ENCODE measurements around the gene HINT3. TPM values are rescaled to one million over a fixed set of nuclear protein-coding genes. Genes with fewer than 3 reads are reported as not detected.

HINT3 gene
- total RNA-seq, 5 donors from 2014 or later (not counting 1 experiment from before 2014, with no cell fraction given) = 8.5 to 11.7 (median 10.5) TPM

GRCh38 chr6:125954735-125955339, 1.7 kb upstream of the HINT3 start:
- Histone ChIP-seq H3K9me3 (no peaks in the 10 kb centered on the region), H3K36me3 (ENCODE audit: control insufficient read depth in 2 of 2, extremely low read depth in 1 of 2, insufficient read depth in 1 of 2, low read length in 1 of 2) (peaks cover 0 to 5% of the 10 kb centered on the region in 2 donors), H3K4me1 (ENCODE audit: control insufficient read depth in 1 of 2, extremely low read depth in 1 of 2, insufficient read depth in 2 of 2, low read length in 2 of 2) (peaks cover 8 to 18% of the 10 kb centered on the region in 2 experiments), H3K27me3 (replicated peaks in 1 of 2; ENCODE audit: control insufficient read depth in 2 of 2, extremely low read depth in 1 of 2, insufficient read depth in 2 of 2, low read length in 1 of 2) (peaks cover 0 to 3% of the 10 kb centered on the region in 2 experiments), H3K27ac (ENCODE audit: low read length) (no peak overlapping the region), H3K4me3 (ENCODE audit: control insufficient read depth in 1 of 2, extremely low read depth in 1 of 2, low read length in 1 of 2) (no peak overlapping the region)
- CTCF ChIA-PET = interaction anchor here in 1 of 2 donors (0.7 to 4.4 kb wide), 4 partner anchors 36 to 173 kb away, joined by 3 to 68 read pairs (median 21); partner anchors contain the start of gene NCOA7
- Mint-ChIP-seq H3K27ac (no peak overlapping the region), H3K4me1 (peaks cover 0 to 9% (median 7%) of the 10 kb centered on the region in 3 donors), H3K36me3 (no peaks in the 10 kb centered on the region), H3K27me3 (peaks cover 2 to 11% of the 10 kb centered on the region in 2 donors), H3K4me3 (peak overlapping the region in 2 of 3 donors; percentile 12 to 69), H3K9me3 (no peaks in the 10 kb centered on the region)
- ATAC-seq (replicated peaks in 1 of 4) (no peak), DNase-seq (no peak)
- POLR2A ChIA-PET = no interaction called here
- 52% methylated on average over 4 of the region's 5 CpGs for WGBS (ENCODE audit: insufficient coverage)

DNA sequence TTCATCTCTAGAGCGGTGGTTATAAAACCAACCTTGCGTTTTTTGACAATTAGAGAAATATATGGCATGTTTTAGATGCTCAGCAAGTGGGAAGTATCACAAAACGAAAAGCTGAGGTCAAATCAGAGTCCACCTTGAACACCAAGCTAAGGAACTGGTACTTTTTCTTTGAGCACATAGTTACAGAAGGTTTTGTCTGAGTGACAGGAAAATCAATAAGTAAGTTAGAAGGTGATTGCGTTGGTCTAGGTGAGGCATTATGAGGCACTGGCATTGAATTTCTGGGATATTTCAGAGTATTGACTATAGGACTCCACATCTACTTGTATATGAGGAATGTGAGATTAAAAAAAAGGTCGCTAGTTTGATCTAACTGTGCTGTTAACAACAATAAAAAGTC, 597 bp upstream of the HINT3 start:
- Mint-ChIP-seq H3K27ac (peak overlapping the region in 1 of 2 donors; percentile 30), H3K4me1 (peaks cover 0 to 11% (median 11%) of the 10 kb centered on the region in 3 donors), H3K9me3 (no peaks in the 10 kb centered on the region), H3K4me3 (peak overlapping the region in 1 of 3 donors; percentile 60), H3K36me3 (no peaks in the 10 kb centered on the region), H3K27me3 (peaks cover 0 to 9% of the 10 kb centered on the region in 2 donors)
- ChIA-PET CTCF (interaction anchor here (0.5 to 4.4 kb wide), 54 partner anchors 9 to 1335 kb away, joined by 3 to 68 read pairs (median 4); partner anchors contain the start of genes TRMT11 (in 2 of the 2) and NCOA7 (in 1 of the 2)), POLR2A (interaction anchor here (0.5 to 1.1 kb wide), 10 partner anchors 18 to 850 kb away, joined by 3 to 7 read pairs (median 4); partner anchors contain the start of gene TRMT11 (in 1 of the 2))
- Histone ChIP-seq H3K4me3 (ENCODE audit: control insufficient read depth in 1 of 2, extremely low read depth in 1 of 2, low read length in 1 of 2) (peak overlapping the region in 1 of 2 donors; percentile 92), H3K27me3 (replicated peaks in 1 of 2; ENCODE audit: control insufficient read depth in 2 of 2, extremely low read depth in 1 of 2, insufficient read depth in 2 of 2, low read length in 1 of 2) (peaks cover 0 to 3% of the 10 kb centered on the region in 2 experiments), H3K4me1 (ENCODE audit: control insufficient read depth in 1 of 2, extremely low read depth in 1 of 2, insufficient read depth in 2 of 2, low read length in 2 of 2) (peaks cover 8 to 18% of the 10 kb centered on the region in 2 experiments), H3K36me3 (ENCODE audit: control insufficient read depth in 2 of 2, extremely low read depth in 1 of 2, insufficient read depth in 1 of 2, low read length in 1 of 2) (peaks cover 0 to 10% of the 10 kb centered on the region in 2 donors), H3K27ac (ENCODE audit: low read length) (peak overlapping the region; percentile 98), H3K9me3 (no peaks in the 10 kb centered on the region)
- 64% methylated on average over 3 of the region's 5 CpGs for WGBS (ENCODE audit: insufficient coverage)
- ATAC-seq (replicated peaks in 1 of 4) (no peak), DNase-seq (peak in 1 of 35 experiments; percentile 18)

DNA sequence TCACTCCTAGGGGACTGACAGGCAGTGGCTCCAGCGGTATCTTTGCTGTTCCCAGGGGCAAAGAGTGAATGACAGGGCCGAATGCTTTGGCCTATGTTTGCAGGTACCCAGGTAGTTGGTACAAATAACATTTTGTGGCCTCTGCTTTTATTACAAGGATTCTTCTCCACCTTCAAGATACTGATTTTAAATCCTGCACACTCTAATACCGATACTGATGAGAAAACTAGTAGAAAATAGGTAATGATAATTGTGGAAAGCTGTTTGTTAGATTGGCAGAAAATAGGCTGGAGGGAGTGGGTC, 772 bp downstream of the HINT3 start:
- Mint-ChIP-seq H3K27ac (no peak overlapping the region), H3K36me3 (no peaks in the 10 kb centered on the region), H3K27me3 (peaks cover 0 to under 1% of the 10 kb centered on the region in 2 donors), H3K4me3 (no peak overlapping the region), H3K4me1 (peaks cover under 1 to 21% (median 16%) of the 10 kb centered on the region in 3 donors), H3K9me3 (no peaks in the 10 kb centered on the region)
- Histone ChIP-seq H3K27ac (ENCODE audit: low read length) (peak overlapping the region; percentile 98), H3K4me1 (ENCODE audit: control insufficient read depth in 1 of 2, extremely low read depth in 1 of 2, insufficient read depth in 2 of 2, low read length in 2 of 2) (peaks cover 8 to 18% of the 10 kb centered on the region in 2 experiments), H3K9me3 (no peaks in the 10 kb centered on the region), H3K27me3 (replicated peaks in 1 of 2; ENCODE audit: control insufficient read depth in 2 of 2, extremely low read depth in 1 of 2, insufficient read depth in 2 of 2, low read length in 1 of 2) (peaks cover 0 to 3% of the 10 kb centered on the region in 2 experiments), H3K36me3 (ENCODE audit: control insufficient read depth in 2 of 2, extremely low read depth in 1 of 2, insufficient read depth in 1 of 2, low read length in 1 of 2) (peaks cover 0 to 18% of the 10 kb centered on the region in 2 donors), H3K4me3 (ENCODE audit: control insufficient read depth in 1 of 2, extremely low read depth in 1 of 2, low read length in 1 of 2) (peak overlapping the region; percentile 61 to 92)
- ATAC-seq (replicated peaks in 1 of 4) = no peak
- WGBS (ENCODE audit: insufficient coverage) = 0% methylated on average over 1 of the region's 3 CpGs
- POLR2A ChIA-PET = interaction anchor here in 1 of 2 donors (0.6 to 0.9 kb wide), 2 partner anchors 16 to 36 kb away, joined by 4 to 7 read pairs; no protein-coding TSS in a partner anchor
- no peak for DNase-seq
- CTCF ChIA-PET = interaction anchor here (0.8 to 4.4 kb wide), 19 partner anchors 8 to 192 kb away, joined by 3 to 68 read pairs (median 5); partner anchors contain the start of genes NCOA7 (in 2 of the 2) and TRMT11 (in 1 of the 2)

DNA sequence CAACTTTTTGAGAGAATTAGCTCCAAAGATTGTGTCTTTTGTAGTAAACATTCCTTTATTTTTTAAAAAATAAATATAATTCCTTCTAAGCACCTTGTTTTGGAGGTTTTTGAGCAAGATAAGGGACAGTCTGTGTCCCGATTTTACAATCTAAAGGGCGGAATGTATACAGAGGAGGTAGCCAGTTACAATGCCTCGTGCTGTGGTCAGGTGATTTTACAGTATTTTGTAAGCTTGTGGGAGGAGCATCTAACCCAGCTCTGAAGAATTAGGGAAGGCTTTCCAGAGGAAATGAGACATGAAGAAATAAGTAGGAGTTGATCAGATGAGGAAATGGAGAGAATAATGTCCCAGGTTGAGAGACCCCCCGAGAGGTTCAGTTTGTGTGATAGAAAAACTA, 1.3 kb downstream of the HINT3 start:
- Histone ChIP-seq H3K27ac (ENCODE audit: low read length) (no peak overlapping the region), H3K9me3 (no peaks in the 10 kb centered on the region), H3K4me1 (ENCODE audit: control insufficient read depth in 1 of 2, extremely low read depth in 1 of 2, insufficient read depth in 2 of 2, low read length in 2 of 2) (peaks cover 8 to 18% of the 10 kb centered on the region in 2 experiments), H3K4me3 (ENCODE audit: control insufficient read depth in 1 of 2, extremely low read depth in 1 of 2, low read length in 1 of 2) (no peak overlapping the region), H3K36me3 (ENCODE audit: control insufficient read depth in 2 of 2, extremely low read depth in 1 of 2, insufficient read depth in 1 of 2, low read length in 1 of 2) (peaks cover 0 to 18% of the 10 kb centered on the region in 2 donors), H3K27me3 (replicated peaks in 1 of 2; ENCODE audit: control insufficient read depth in 2 of 2, extremely low read depth in 1 of 2, insufficient read depth in 2 of 2, low read length in 1 of 2) (peaks cover 0 to 3% of the 10 kb centered on the region in 2 experiments)
- 52% methylated on average over 3 of the region's 4 CpGs for WGBS (ENCODE audit: insufficient coverage)
- POLR2A ChIA-PET = interaction anchor here in 1 of 2 donors (0.6 to 0.9 kb wide), 2 partner anchors 16 to 36 kb away, joined by 4 to 7 read pairs; no protein-coding TSS in a partner anchor
- Mint-ChIP-seq H3K4me3 (no peak overlapping the region), H3K9me3 (no peaks in the 10 kb centered on the region), H3K27ac (no peak overlapping the region), H3K36me3 (no peaks in the 10 kb centered on the region), H3K27me3 (no peaks in the 10 kb centered on the region), H3K4me1 (peaks cover 6 to 25% (median 20%) of the 10 kb centered on the region in 3 donors)
- CTCF ChIA-PET = interaction anchor here (0.6 to 4.4 kb wide), 14 partner anchors 13 to 192 kb away, joined by 3 to 68 read pairs (median 8); partner anchors contain the start of genes NCOA7 (in 2 of the 2) and TRMT11 (in 1 of the 2)
- DNase-seq (peak in 1 of 35 experiments; percentile 22), ATAC-seq (replicated peaks in 1 of 4) (no peak)

GRCh38 chr6:125959041-125959440, 2.5 kb downstream of the HINT3 start:
- no peak overlapping the region for H3K27ac Mint-ChIP-seq
- no peaks in the 10 kb centered on the region for H3K27me3 ChIP-seq (replicated peaks in 1 of 2; ENCODE audit: control insufficient read depth in 2 of 2, extremely low read depth in 1 of 2, insufficient read depth in 2 of 2, low read length in 1 of 2)
- H3K27ac ChIP-seq (ENCODE audit: low read length) = no peak overlapping the region
- H3K36me3 ChIP-seq (ENCODE audit: control insufficient read depth in 2 of 2, extremely low read depth in 1 of 2, insufficient read depth in 1 of 2, low read length in 1 of 2) = peaks cover 0 to 18% of the 10 kb centered on the region in 2 donors
- ChIA-PET CTCF (interaction anchor here in 1 of 2 donors (4.4 kb wide), 1 partner anchor 167 kb away, joined by 68 read pairs; the partner anchor contains the start of gene NCOA7), POLR2A (no interaction called here)
- H3K27me3 Mint-ChIP-seq = no peaks in the 10 kb centered on the region
- ATAC-seq (replicated peaks in 1 of 4) = no peak
- H3K9me3 Mint-ChIP-seq = no peaks in the 10 kb centered on the region
- H3K4me1 Mint-ChIP-seq = peaks cover 16 to 37% (median 31%) of the 10 kb centered on the region in 3 donors
- no peak overlapping the region for H3K4me3 Mint-ChIP-seq
- no peak for DNase-seq
- H3K4me3 ChIP-seq (ENCODE audit: control insufficient read depth in 1 of 2, extremely low read depth in 1 of 2, low read length in 1 of 2) = no peak overlapping the region
- peaks cover 8 to 18% of the 10 kb centered on the region in 2 experiments for H3K4me1 ChIP-seq (ENCODE audit: control insufficient read depth in 1 of 2, extremely low read depth in 1 of 2, insufficient read depth in 2 of 2, low read length in 2 of 2)
- H3K36me3 Mint-ChIP-seq = no peaks in the 10 kb centered on the region
- H3K9me3 ChIP-seq = no peaks in the 10 kb centered on the region
- WGBS (ENCODE audit: insufficient coverage) = 100% methylated on average over 3 of the region's 4 CpGs

DNA sequence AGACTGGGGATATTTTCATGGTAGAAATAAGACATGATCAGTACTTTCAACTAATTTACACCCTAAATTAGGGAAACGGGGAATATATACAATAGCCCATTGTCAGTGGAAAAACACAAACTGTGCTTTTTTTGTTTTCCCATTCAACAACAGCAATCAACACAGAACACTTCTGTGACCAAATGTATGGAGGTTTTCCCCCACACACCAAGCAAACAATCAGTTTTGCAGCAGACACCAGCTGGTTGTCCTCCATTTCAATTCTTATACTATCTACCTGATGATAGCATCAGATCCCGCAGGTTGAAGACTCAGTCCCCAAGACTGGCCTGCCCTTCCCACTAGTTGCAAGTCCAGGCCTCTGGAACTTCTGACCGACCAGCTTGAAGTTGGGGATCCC, 4.5 kb downstream of the HINT3 start:
- Histone ChIP-seq H3K9me3 (no peaks in the 10 kb centered on the region), H3K27ac (ENCODE audit: low read length) (no peak overlapping the region), H3K4me1 (ENCODE audit: control insufficient read depth in 1 of 2, extremely low read depth in 1 of 2, insufficient read depth in 2 of 2, low read length in 2 of 2) (peaks cover 8 to 18% of the 10 kb centered on the region in 2 experiments), H3K4me3 (ENCODE audit: control insufficient read depth in 1 of 2, extremely low read depth in 1 of 2, low read length in 1 of 2) (no peak overlapping the region), H3K27me3 (replicated peaks in 1 of 2; ENCODE audit: control insufficient read depth in 2 of 2, extremely low read depth in 1 of 2, insufficient read depth in 2 of 2, low read length in 1 of 2) (no peaks in the 10 kb centered on the region), H3K36me3 (ENCODE audit: control insufficient read depth in 2 of 2, extremely low read depth in 1 of 2, insufficient read depth in 1 of 2, low read length in 1 of 2) (peaks cover 0 to 18% of the 10 kb centered on the region in 2 donors)
- Mint-ChIP-seq H3K36me3 (no peaks in the 10 kb centered on the region), H3K4me1 (peaks cover 26 to 40% (median 30%) of the 10 kb centered on the region in 3 donors), H3K27ac (no peak overlapping the region), H3K4me3 (no peak overlapping the region), H3K9me3 (no peaks in the 10 kb centered on the region), H3K27me3 (no peaks in the 10 kb centered on the region)
- ATAC-seq (replicated peaks in 1 of 4) = no peak
- ChIA-PET POLR2A (no interaction called here), CTCF (interaction anchor here (0.8 to 1.0 kb wide), 2 partner anchors 10 to 13 kb away, joined by 3 read pairs; no protein-coding TSS in a partner anchor)
- DNase-seq = no peak
- 100% methylated on average over 2 of the region's 3 CpGs for WGBS (ENCODE audit: insufficient coverage)
